Activated T-helper 1 cell treated with Interleukin-2 at 50 U/mL for 16 hours (primary cell): Measurements from ENCODE around the gene TSPAN18.
"Not testable (repeated sequence)": the region's sequence is repeated elsewhere in the genome, so short reads cannot be mapped to it uniquely, and the experiment has no call there.

Experiments used
- DNase-seq: peaks from one replicate; pipeline ENCODE4 v3.0.0-alpha.2; 2020; ENCODE audit warnings: low read depth

TSPAN18 gene

GRCh38 chr11:44868455-44869421, 142.0 kb downstream of the TSPAN18 start:
- DNase-seq, result no peak

DNA sequence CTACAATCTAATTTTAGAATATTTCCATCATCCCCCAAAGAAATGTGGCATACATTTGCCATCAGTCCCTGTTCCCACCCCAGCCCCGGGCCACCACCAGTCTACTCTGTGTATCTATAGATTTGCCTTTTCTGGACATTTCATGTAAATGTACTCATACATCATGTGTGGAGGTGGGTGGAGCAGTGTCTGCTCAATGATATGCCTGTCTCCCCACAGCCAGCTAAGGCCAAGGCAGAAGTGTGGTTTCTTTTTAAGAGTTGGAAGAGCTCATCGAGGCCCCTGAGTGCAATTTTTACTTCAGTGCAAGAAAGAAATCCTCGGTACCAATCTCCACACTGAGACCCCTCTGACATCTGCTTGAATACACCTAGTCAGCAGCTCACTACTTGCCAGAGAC, 143.4 kb downstream of the TSPAN18 start:
- DNase-seq, result no peak

DNA sequence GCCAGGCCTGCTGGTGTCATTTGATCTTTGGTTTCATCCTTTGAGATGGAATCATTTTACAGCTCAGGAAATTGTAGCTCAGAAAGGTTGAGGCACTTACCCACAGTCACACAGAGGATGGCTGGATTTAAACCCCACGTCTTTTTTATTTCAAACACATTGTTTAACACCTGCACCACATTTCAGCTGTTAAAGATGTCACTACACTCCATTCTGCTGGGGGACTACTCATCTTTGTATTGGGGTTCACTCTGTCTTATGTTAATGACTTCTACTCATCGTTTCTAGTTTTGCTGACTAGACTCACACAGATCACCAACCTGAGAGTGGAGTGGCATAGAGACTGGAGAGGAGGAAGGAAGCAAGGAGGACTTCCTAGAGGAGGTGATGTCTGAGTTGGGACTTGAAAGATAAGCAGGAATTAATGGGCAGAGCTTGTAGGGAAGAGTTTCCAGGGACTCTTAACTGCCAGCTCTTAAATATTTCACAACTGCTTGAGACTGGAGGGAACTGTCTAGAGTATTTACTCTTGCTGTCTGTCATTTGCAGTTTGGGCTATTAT, 143.9 kb downstream of the TSPAN18 start:
- no peak for DNase-seq

DNA sequence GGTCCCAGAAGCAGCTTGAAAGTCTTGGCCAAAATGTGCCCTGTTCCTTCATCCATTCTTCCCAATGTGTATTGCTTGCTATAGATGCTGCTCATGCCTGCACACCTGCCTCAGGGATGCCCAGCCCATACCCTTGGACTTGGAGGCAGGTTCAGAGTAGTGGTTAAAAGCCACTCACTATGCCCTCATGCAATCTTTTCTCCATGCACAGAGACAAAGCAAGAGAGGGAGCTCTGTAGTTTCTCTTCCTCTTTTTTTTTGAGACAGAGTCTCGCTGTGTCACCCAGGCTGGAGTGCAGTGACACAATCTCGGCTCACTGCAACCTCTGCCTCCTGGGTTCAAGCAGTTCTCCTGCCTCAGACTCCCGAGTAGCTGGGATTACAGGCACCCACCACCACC, 144.9 kb downstream of the TSPAN18 start:
- DNase-seq, result not testable (repeated sequence)

DNA sequence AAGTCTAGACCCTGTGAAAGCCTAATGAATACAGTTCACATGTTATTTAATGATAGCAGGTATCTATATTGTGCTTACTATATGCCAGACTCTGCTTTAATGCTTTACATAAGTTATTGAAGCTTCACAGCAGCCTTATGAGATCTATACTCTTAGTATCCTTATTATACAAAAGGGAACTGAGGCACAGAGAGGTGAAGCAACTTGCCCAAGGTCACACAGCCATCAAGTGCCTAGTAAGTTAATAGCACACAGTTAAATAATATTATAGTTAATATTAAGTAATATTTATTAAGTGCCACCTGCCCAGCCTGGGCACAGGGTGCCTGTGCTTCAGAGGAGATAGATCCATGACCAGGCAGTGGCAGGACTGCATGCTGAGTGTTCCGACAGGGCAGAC, 145.8 kb downstream of the TSPAN18 start:
- no peak for DNase-seq

DNA sequence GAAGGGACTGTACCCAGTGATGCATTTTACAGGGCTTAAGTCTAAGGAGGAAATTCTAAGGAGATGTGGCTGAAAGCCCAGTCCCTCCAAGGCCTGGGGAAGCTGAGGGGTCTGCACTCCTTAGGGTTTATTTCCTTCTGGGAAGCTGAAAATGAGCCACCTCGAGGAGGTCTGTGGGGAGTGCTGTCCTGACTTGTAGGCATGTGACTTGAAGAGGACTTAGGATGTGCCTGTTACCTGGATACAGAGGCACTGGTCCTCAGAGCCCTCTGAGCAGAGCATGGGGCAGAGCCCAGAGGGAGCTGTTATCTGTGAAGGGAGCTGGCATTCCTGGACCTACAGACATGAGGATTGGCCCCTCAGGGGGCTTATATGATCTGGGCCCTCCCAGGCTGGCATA, 146.8 kb downstream of the TSPAN18 start:
- no peak for DNase-seq

GRCh38 chr11:44874284-44874683, 147.5 kb downstream of the TSPAN18 start:
- DNase-seq, result no peak

DNA sequence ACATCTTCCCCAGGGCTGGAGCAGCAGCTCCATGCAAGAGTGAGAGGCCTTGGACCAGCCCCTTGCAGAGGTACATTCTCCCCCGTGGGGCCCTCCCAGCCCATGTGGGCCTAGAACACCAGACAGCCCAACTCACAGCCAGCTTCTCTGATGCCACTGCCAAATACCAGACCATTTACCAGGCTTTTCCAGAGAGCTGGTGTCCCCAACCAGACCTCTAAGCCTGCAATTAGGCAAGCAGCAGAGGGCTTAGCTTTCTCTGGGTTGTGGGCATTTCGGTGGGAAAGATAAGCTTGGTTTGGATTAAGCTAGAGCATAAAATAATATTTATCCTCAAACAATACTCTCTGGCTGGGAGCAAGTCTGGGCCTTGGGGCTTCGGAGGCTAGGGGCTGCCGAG, 148.3 kb downstream of the TSPAN18 start:
- DNase-seq, result no peak

DNA sequence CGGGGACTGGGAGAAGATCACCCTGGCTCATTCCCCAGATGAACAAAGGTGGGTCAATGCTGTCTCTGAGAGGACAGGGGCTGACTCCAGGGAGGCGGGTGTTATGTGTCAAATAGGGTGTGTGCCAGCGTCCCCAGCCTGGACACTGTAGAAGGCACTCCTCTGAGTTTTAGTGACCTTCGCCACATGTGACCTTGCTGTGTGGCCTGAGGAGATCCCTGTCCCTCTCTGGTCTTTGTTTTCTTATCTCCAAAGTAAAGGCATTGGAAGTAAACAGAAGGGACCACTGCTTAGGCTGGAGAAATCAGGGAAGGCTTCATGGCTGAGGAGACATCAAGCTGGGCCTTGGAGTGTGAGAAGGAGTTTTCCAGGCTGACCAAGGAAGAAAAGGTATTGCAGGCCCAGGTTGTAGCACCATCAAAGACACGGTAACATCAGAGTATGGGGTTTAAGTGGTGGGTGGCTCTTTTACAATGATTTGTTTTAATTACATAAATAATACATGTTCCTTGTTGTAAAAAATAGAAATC, 149.5 kb downstream of the TSPAN18 start:
- DNase-seq, result no peak

DNA sequence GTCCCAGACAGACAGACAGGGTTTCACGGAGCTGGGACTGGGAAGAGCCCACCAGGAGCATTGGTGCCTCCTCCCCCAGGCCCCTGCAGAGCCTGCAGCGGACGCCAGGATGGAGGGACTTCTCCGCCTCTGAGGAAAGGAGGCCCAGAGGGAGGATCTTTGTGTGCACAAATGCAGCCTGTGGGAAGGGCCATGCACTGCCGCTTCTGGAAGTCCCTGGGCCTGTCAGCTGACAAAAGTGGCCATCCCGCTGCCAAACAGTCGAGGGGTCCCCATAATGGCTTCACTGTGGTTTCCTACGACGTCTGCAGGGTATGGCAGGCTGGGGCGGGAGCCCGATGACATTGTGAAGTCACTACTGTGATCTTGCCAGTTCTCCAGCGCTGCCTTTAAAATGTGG, 150.1 kb downstream of the TSPAN18 start:
- no peak for DNase-seq

DNA sequence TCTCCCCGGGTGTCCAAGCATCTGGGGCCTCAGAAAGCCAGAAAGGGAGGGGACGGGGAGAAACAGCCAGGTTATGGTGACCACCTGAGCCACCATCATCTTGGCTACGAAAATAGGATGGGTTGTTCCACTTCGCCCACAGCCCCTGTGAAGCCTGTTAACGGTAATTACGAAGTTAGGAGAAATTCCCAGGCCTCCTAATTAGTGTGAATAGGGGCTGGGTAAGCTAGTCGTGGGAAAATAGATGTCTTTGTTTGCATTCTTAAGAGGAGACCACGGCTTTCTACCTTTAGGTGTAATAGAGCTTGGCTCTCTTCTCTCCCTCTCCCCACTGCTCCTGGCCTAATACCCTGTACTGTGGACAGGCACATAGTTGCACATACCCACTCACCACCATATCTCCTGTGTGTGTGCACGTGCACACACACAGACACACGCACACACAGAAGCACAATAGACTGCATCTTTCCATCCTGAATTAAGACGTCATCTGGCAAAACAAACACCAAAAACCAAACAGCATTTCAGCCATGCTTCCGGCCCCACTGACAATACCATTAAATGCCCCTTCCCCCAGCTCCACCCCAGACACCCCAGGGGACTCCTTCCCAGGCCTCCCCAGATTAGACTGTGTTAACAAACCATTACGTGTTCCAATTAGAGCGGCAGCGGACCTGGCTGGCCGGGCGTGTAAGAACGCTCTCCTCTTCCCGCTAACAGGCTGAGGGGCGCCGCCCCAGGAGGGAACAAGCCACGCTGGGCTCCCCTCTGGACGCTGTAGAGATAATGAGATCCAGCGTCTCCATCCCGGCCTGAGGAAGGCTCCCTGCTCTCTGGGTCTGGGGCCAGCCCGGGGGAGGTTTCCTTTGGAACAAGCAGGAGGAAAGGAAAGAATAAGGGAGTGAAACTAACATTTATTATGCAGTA, 151.1 kb downstream of the TSPAN18 start:
- DNase-seq, result no peak

DNA sequence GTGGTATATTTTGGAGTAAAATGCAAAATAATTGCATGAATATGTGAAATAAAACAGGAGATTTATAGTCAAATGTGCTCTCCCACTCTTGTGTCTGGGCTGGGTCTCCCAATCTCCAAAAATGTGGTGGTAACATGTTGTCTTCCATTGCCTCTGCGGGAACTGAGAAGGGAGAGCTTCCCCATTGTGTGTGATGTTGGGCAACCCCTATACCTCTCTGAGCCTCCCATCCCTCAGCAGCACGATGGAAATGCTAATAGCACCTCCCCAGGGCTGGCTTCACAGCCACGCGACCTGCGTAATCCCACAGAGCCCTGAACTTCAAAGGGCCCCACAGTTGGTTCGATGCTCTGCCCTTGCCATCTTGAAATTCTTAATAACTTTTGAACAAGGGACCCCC, 151.9 kb downstream of the TSPAN18 start:
- DNase-seq, result no peak

DNA sequence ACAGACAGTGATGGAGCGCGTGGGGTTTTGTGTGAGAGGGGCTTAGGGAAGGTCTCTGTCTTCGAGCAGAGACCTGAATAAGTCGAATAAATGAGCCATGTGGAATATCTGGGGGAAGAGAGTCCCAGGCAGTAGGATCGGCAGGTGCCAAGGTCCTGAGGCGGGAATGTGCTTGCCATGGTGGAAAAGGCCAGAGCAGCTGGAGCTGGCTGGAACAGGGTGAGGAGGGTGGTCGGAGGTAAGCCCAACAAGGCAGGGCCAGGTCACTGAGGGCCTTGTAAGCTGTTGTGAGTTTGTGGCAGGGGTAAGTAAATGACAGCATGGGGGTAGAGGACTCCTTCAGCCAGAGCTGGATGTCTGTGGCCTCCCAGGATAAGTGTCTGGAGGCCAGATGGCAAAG, 152.7 kb downstream of the TSPAN18 start:
- DNase-seq, result no peak

GRCh38 chr11:44880511-44880910, 153.7 kb downstream of the TSPAN18 start:
- DNase-seq, result no peak

DNA sequence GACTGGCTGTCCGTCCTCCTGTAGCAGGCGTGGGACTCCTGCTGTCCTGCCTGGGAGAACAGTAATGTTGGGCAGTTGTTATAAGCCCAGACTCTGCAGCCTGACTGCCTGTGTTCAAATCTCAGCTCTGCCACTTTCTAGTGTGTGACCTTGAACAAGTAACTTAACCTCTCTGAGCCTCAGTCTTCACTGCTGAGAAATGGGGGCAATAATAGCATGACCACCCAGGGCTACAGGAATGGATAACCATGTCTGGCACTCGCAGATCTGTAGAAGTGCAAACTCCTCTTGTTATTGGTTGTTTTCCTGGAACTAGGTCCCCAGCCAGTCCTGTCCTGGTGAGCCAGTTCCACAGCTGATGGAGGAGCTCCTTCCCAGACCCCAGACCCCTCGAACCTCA, 154.2 kb downstream of the TSPAN18 start:
- DNase-seq, result no peak

DNA sequence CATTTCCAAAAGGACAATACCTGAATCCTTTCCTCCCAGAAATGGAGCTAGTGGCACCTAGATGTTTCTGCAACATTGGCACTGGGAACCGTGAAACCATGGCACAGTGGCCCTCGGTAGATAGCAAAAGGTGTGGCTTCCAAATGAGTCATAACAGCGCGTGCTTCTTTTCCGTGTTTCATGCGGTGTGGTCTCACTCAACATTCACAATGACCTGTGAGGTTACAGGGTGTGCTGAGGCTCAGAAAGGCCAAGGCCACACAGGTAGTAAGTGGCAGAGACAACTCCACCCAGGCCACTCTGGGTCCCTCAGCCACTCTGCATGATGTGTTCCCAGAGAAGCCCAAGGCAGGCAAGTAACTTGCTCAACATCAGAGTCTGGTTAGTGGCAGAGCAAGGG, 156.5 kb downstream of the TSPAN18 start:
- no peak for DNase-seq

GRCh38 chr11:44884056-44884455, 157.3 kb downstream of the TSPAN18 start:
- no peak for DNase-seq

DNA sequence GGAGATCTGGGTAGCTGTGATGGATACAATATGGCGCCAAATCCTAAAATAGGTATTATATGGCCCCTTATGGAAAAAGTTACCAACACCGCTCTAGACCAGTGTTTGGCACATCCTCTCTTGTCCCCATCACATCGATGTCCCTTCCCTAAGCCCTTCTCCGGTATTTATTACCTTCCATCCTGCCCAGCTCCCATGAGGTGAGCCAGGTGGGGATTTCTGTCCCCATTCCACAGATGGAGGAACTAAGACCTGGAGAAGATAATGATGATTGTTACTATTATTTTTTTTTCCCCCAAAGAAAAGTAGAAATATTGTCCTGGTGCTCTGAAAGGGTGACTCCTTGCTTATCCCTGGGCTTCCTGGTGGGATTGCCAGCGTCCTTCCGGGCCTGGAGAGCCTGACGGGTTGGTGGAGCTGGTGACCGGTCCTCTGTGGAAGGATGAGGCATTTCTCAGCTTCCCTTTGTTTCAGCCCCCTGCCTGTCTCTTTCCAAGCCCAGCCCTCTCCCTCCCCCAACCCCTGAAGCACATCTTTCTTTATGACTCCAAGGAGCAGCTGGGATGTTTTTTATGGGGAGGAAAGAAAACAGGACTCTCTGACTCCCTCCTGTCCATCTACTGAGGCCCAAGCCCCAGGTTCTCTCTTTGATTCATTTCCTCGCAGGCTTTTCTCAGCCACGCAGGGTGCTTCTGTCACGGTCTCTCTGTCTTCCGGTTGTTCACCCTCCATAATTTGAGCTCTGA, 158.5 kb downstream of the TSPAN18 start:
- no peak for DNase-seq

GRCh38 chr11:44885919-44886789, 159.4 kb downstream of the TSPAN18 start:
- DNase-seq, result no peak

GRCh38 chr11:44886790-44887140, 160.0 kb downstream of the TSPAN18 start:
- no peak for DNase-seq

DNA sequence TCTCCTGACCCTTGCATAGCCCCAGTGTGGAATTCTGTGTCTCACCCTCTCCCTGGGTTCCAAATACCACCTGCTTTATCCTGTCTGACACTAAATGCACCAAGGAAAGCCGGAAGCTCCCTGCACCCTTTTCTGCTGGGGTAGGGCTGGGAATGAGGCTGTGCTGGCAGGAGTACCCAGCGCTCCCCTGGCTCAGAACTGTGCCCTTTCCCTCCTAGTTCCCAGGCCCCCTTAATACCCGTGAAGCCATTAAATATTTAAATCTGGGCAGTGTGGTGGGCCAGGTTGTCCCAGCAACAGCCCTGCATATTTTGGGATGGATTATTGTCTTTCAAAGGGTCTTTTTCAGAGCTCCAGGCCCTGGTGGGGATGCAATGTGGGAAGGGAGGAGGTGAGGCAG, 160.9 kb downstream of the TSPAN18 start:
- DNase-seq, result no peak
